HG03442 (cell line): ENCODE data around the gene FOXP1.

Experiments
- ATAC-seq: cut with Tn5 transposase; IDR thresholded peaks from one replicate; pipeline ENCODE4 v1.9.1; 2021; ENCODE audit warnings: mild to moderate bottlenecking, moderate library complexity; ENCODE audit not compliant: unreplicated experiment

Gene FOXP1

GRCh38 chr3:71316066-71316777, 267.3 kb downstream of the FOXP1 start:
- ATAC-seq, result no peak

GRCh38 chr3:71315431-71315830, 268.1 kb downstream of the FOXP1 start:
- no peak for ATAC-seq

- no peak for ATAC-seq
Observed at GRCh38 chr3:71313844-71314243, 269.7 kb downstream of the FOXP1 start.

- no peak for ATAC-seq
Observed at GRCh38 chr3:71312461-71312860, 271.1 kb downstream of the FOXP1 start.

GRCh38 chr3:71311661-71312046, 271.9 kb downstream of the FOXP1 start:
- ATAC-seq, result no peak

- no peak for ATAC-seq
Observed at GRCh38 chr3:71310980-71311660, 272.4 kb downstream of the FOXP1 start.

- no peak for ATAC-seq
Observed at GRCh38 chr3:71310359-71310979, 273.1 kb downstream of the FOXP1 start.

- ATAC-seq, result no peak
Observed at GRCh38 chr3:71309886-71310285, 273.6 kb downstream of the FOXP1 start.

- no peak for ATAC-seq
Observed at GRCh38 chr3:71309342-71309741, 274.2 kb downstream of the FOXP1 start.

- ATAC-seq, result no peak
Observed at GRCh38 chr3:71308836-71309235, 274.7 kb downstream of the FOXP1 start.

- no peak for ATAC-seq
Observed at GRCh38 chr3:71307991-71308697, 275.4 kb downstream of the FOXP1 start.

GRCh38 chr3:71305231-71306206, 278.0 kb downstream of the FOXP1 start:
- ATAC-seq, result no peak

- ATAC-seq, result no peak
Observed at GRCh38 chr3:71304684-71305083, 278.8 kb downstream of the FOXP1 start.

GRCh38 chr3:71304247-71304646, 279.3 kb downstream of the FOXP1 start:
- ATAC-seq, result no peak

GRCh38 chr3:71303627-71304200, 279.8 kb downstream of the FOXP1 start:
- ATAC-seq, result no peak

GRCh38 chr3:71302604-71303003, 280.9 kb downstream of the FOXP1 start:
- no peak for ATAC-seq

GRCh38 chr3:71300951-71301393, 282.6 kb downstream of the FOXP1 start:
- ATAC-seq, result peak; percentile 63

GRCh38 chr3:71299160-71299559, 284.4 kb downstream of the FOXP1 start:
- ATAC-seq, result no peak

GRCh38 chr3:71294919-71295318, 288.6 kb downstream of the FOXP1 start:
- ATAC-seq, result no peak

- no peak for ATAC-seq
Observed at GRCh38 chr3:71290301-71290700, 293.2 kb downstream of the FOXP1 start.
